ENCODE measurements around the gene CDKL4.
A peak's percentile ranks its signal among the peaks of the same experiment; 100 is the strongest.

The CDKL4 gene
- total RNA-seq: 0 to 1.3 (median 0.11) reads per million in 9 experiments

DNA sequence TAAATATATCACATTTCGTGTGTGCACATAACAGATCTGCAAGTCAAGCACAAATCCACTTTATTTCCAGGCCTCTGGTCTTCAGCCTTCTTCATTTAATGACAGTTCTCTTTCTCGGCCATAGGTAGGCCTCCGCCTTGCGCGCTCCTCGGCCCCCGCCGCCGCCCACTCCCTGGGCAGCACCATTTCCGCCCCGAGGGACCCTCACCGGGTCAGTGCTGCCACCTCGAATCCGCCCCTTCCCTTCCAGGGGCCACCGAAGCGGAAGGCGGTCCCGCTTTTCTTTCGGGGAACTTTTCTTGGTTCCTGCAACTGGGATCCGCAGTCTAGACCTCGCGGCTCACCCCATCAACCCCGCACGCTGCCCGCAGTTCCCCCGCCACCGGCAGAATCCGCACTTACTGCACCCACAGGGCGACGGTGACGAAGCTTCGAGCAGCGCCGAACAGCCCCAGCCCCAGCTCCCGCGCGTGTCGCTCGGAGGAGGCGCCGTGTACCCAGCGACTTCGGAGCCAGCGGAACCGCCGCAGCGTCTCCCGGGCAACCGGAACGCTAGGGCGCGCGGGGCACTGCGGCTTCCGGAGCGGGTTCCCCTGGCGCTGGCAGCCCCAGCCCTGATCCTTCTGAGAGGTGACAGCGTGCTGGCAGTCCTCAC, at the start of gene CDKL4:
CDKL4 (minus strand) TSS at position 502 of the 655 bp plus-strand sequence.
- peak; percentile 77 for ATAC-seq (replicated peaks)
- peak within 1 kb of the TSS; percentile 84 to 87 for H3K4me3 Mint-ChIP-seq
- no peaks in the 10 kb centered on the region for H3K9me3 Mint-ChIP-seq
- peak within 1 kb of the TSS; percentile 74 to 89 for H3K27ac Mint-ChIP-seq
- H3K27me3 Mint-ChIP-seq: no peaks in the 10 kb centered on the region
- peak in 1 of 3 experiments; percentile 35 for DNase-seq
- H3K36me3 Mint-ChIP-seq (ENCODE audit: insufficient read depth): peaks cover 10% of the 10 kb centered on the region
- H3K4me1 Mint-ChIP-seq (ENCODE audit: low read depth in 2 of 2): peaks cover 14 to 16% of the 10 kb centered on the region in 2 donors

- H3K4me1 Mint-ChIP-seq (ENCODE audit: low read depth in 2 of 2): no peaks in the 10 kb centered on the region
- H3K27me3 Mint-ChIP-seq: no peaks in the 10 kb centered on the region
- ATAC-seq (replicated peaks): no peak
- peaks cover 13% of the 10 kb centered on the region for H3K36me3 Mint-ChIP-seq (ENCODE audit: insufficient read depth)
- no peak for DNase-seq
- H3K27ac Mint-ChIP-seq: no peak overlapping the region
- no peak overlapping the region for H3K4me3 Mint-ChIP-seq
- no peaks in the 10 kb centered on the region for H3K9me3 Mint-ChIP-seq
Observed at GRCh38 chr2:39290433-39290832, 46.7 kb upstream of the CDKL4 start.

DNA sequence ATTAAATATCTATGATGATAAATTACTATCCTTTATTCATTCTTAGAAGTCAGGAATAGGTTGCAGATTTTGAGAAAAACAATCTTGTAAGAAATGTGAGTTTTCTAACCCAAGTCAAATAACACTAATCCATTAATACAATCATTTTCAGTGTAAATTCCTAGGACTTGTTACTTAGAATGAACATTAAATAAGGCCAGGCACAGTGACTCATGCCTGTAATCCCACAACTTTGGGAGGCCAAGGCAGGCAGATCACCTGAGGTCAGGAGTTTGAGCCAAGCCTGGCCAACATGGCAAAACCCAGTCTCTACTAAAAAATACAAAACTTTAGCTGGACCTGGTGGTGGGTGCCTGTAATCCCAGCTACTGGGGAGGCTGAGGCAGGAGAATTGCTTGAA, 45.8 kb upstream of the CDKL4 start:
- Mint-ChIP-seq H3K4me3 (no peak overlapping the region), H3K9me3 (no peaks in the 10 kb centered on the region), H3K4me1 (ENCODE audit: low read depth in 2 of 2) (no peaks in the 10 kb centered on the region), H3K27ac (no peak overlapping the region), H3K27me3 (no peaks in the 10 kb centered on the region), H3K36me3 (ENCODE audit: insufficient read depth) (peaks cover 13% of the 10 kb centered on the region)
- DNase-seq (no peak), ATAC-seq (replicated peaks) (no peak)

DNA sequence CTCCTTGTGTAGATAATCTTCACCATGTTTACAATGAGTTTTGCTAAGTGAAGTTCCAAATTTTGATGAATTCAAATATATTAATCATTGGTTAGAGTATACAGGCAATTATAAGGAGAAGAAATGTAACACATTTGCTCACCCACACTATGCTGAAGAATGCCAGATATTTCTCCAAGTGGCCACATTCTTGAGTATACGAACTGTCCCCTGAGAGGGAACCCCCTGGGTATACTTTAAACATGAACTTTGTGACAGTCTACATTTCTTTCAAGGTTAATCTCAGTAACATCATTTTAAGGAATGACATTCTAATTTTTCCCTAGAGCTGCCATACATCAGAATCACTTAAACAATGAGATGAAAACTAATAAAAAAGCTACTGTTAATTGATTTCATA, 39.8 kb upstream of the CDKL4 start:
- Mint-ChIP-seq H3K4me1 (ENCODE audit: low read depth in 2 of 2) (no peaks in the 10 kb centered on the region), H3K27ac (no peak overlapping the region), H3K4me3 (no peak overlapping the region), H3K27me3 (no peaks in the 10 kb centered on the region), H3K9me3 (no peaks in the 10 kb centered on the region), H3K36me3 (ENCODE audit: insufficient read depth) (no peaks in the 10 kb centered on the region)
- no peak for DNase-seq
- no peak for ATAC-seq (replicated peaks)

DNA sequence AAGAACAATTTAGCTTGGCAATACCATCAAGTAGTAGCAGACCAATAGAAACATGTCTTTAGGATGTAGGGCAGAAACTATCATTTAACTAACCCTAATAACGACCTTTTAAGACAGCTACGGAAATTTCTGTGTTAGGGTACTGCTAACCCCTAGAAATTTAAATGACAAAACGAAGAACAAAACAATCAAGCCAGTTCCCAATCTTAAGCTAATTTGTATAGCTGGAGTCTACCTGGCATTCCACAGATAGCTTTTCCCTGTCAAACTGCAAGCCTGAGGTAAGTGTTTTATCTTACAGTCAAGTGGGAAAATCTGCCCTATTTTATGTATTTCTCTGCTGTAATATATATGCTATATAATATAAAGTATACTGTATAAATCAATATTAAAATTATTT, 37.6 kb upstream of the CDKL4 start:
- H3K9me3 Mint-ChIP-seq: no peaks in the 10 kb centered on the region
- H3K27ac Mint-ChIP-seq: no peak overlapping the region
- DNase-seq (no peak), ATAC-seq (replicated peaks) (no peak)
- no peaks in the 10 kb centered on the region for H3K27me3 Mint-ChIP-seq
- no peaks in the 10 kb centered on the region for H3K4me1 Mint-ChIP-seq (ENCODE audit: low read depth in 2 of 2)
- H3K36me3 Mint-ChIP-seq (ENCODE audit: insufficient read depth): peaks cover 7% of the 10 kb centered on the region
- H3K4me3 Mint-ChIP-seq: no peak overlapping the region

DNA sequence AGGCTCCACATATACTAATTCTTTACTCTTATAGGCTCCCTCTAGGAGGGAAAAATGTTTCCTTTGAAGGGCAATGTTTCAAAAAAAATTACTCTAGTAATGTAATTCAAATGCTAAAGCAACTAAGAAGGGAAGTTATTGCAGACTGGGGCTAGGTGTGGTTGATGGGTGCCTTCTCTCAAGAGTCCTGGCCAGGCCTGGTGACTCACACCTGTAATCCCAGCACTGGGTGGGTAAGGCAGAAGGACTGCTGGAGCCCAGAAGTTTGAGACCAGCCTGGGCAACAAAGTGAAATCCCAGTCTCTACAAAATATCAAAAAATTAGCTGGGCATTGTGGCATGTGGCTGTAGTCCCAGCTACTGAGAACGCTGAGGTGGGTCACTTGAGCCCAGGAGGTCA, 31.2 kb upstream of the CDKL4 start:
- H3K4me3 Mint-ChIP-seq: no peak overlapping the region

DNA sequence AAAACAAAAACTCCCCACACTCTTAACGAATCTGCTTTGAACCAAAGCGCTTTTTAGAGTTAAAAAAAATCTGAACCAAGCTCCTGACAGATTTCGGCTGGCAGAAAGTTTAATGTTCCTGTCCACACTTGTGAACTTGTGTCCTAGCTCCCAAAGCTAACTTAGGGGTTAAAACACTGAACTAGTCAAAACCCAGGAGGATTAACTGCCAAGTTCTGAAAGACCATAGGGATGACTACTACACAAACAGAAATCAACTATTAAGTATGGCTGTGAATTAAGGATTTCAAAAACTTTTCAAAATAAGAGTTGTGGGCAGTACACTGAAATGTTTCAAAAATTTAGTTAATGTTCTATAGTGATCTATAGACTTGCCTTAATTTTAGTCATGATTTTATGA, 26.2 kb upstream of the CDKL4 start:
- Mint-ChIP-seq H3K27ac (no peak overlapping the region), H3K36me3 (ENCODE audit: insufficient read depth) (peaks cover 3% of the 10 kb centered on the region), H3K27me3 (no peaks in the 10 kb centered on the region), H3K4me1 (ENCODE audit: low read depth in 2 of 2) (peaks cover 14 to 15% of the 10 kb centered on the region in 2 donors), H3K4me3 (no peak overlapping the region), H3K9me3 (no peaks in the 10 kb centered on the region)
- ATAC-seq (replicated peaks) (no peak), DNase-seq (no peak)

More for the DNA sequence above, 31.2 kb upstream of the CDKL4 start:
- Mint-ChIP-seq H3K27me3 (no peaks in the 10 kb centered on the region), H3K9me3 (no peaks in the 10 kb centered on the region), H3K4me1 (ENCODE audit: low read depth in 2 of 2) (no peaks in the 10 kb centered on the region), H3K36me3 (ENCODE audit: insufficient read depth) (peaks cover 10% of the 10 kb centered on the region), H3K27ac (no peak overlapping the region)
- DNase-seq (no peak), ATAC-seq (replicated peaks) (no peak)

DNA sequence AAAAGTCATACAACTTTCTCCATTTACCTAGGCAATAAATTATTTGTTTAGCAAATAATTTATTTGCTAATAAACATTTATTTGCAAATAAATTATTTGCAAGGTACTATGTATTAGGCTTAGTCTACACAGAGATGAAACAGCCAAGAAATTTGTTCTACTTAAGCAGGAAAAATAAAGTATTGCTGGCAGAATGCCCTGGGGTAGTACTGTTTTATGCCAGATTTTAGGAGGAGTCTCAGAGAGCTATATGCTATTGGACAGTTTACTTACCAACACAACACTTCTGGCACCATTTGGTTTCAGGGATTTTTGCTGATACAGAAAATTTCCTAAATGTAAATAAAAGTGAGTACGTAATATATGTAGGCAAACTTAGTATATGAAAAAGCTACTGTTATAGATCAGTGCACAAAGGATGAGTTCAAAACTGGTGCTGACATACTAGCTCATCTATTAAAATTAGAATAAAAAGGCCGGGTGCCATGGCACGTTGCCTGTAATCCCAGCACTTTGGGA, 23.2 kb upstream of the CDKL4 start:
- DNase-seq (no peak), ATAC-seq (replicated peaks) (no peak)
- Mint-ChIP-seq H3K4me3 (no peak overlapping the region), H3K9me3 (no peaks in the 10 kb centered on the region), H3K36me3 (ENCODE audit: insufficient read depth) (peaks cover 6% of the 10 kb centered on the region), H3K27me3 (no peaks in the 10 kb centered on the region), H3K27ac (peak overlapping the region in 1 of 2 donors; percentile 62), H3K4me1 (ENCODE audit: low read depth in 2 of 2) (peaks cover 19 to 31% of the 10 kb centered on the region in 2 donors)

GRCh38 chr2:39266139-39266805, 22.5 kb upstream of the CDKL4 start:
- ATAC-seq (replicated peaks): peak; percentile 73
- DNase-seq: peak in 1 of 3 experiments; percentile 7
- no peaks in the 10 kb centered on the region for H3K27me3 Mint-ChIP-seq
- H3K4me3 Mint-ChIP-seq: peak overlapping the region; percentile 1 to 20
- H3K36me3 Mint-ChIP-seq (ENCODE audit: insufficient read depth): peaks cover 6% of the 10 kb centered on the region
- H3K27ac Mint-ChIP-seq: peak overlapping the region; percentile 47 to 62
- peaks cover 19 to 31% of the 10 kb centered on the region in 2 donors for H3K4me1 Mint-ChIP-seq (ENCODE audit: low read depth in 2 of 2)
- no peaks in the 10 kb centered on the region for H3K9me3 Mint-ChIP-seq

DNA sequence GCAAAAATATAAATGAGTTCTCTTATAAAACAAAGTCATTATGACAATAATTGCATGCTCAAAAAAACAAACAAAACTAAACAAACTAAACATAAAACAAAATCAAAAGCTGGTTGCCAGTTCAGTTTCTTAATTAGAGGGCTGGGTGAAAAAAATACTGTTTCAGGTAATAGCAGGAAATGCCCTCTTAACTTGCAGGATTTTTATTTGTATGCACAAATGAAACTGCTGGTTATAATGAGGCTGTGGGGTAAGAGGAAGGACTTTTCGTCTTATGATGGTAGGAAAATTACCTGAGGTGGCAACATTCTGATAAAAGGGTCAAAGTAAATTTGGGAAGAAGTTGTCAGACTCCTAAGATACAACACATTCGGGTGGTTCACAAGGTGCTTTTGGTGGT, 21.5 kb upstream of the CDKL4 start:
- peak overlapping the region; percentile 47 to 62 for H3K27ac Mint-ChIP-seq

DNA sequence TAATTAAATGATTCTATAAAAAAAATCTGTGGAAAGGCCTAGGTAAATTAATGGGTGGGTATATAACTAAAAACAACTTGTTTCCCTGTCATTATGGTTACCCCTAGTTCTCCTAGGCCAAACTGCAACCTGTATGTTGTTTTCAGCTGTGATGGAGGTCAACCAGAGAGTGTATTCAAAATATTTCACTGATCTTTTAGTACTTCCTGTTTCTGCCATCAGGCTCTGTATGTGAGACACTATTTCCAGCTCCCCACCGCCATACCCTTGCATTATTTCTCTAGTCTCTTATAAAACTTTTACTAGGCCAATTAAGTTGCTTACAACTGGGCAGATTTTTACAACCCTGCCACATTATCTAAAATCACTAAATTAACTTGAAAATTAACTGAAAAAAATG, 21.0 kb upstream of the CDKL4 start:
- Mint-ChIP-seq H3K9me3 (no peaks in the 10 kb centered on the region), H3K27me3 (no peaks in the 10 kb centered on the region), H3K4me3 (peak overlapping the region in 1 of 2 donors; percentile 65), H3K4me1 (ENCODE audit: low read depth in 2 of 2) (peaks cover 19 to 31% of the 10 kb centered on the region in 2 donors), H3K27ac (peak overlapping the region; percentile 47 to 62), H3K36me3 (ENCODE audit: insufficient read depth) (peaks cover 8% of the 10 kb centered on the region)
- DNase-seq (no peak), ATAC-seq (replicated peaks) (peak; percentile 40)

More for the DNA sequence above, 21.5 kb upstream of the CDKL4 start:
- no peak for ATAC-seq (replicated peaks)
- Mint-ChIP-seq H3K4me3 (peak overlapping the region in 1 of 2 donors; percentile 65), H3K36me3 (ENCODE audit: insufficient read depth) (peaks cover 8% of the 10 kb centered on the region), H3K9me3 (no peaks in the 10 kb centered on the region), H3K4me1 (ENCODE audit: low read depth in 2 of 2) (peaks cover 19 to 31% of the 10 kb centered on the region in 2 donors), H3K27me3 (no peaks in the 10 kb centered on the region)
- no peak for DNase-seq

- no peak for ATAC-seq (replicated peaks)
- Mint-ChIP-seq H3K27me3 (no peaks in the 10 kb centered on the region), H3K4me3 (no peak overlapping the region), H3K36me3 (ENCODE audit: insufficient read depth) (peaks cover 12% of the 10 kb centered on the region), H3K27ac (no peak overlapping the region), H3K4me1 (ENCODE audit: low read depth in 2 of 2) (peaks cover 6 to 18% of the 10 kb centered on the region in 2 donors), H3K9me3 (no peaks in the 10 kb centered on the region)
- no peak for DNase-seq
Observed at GRCh38 chr2:39260087-39260486, 16.3 kb upstream of the CDKL4 start.

DNA sequence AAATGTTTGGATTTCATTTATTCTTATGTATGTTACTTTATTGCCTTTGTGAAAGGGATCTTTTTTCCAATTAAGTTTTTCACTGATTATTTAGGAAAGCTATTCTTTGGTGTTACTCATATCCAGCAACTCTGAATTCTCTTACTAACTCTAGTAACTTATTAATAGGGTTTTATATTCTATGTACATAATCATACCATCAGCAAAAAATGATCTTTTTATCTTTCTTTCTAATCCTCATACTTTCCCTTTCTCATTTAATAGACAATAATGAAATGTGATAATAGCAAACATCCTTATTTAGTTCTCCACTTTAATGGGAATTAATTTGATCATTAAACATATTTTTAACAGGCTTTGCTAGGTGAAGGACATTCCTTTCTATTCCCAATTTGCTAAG, 12.3 kb upstream of the CDKL4 start:
- H3K36me3 Mint-ChIP-seq (ENCODE audit: insufficient read depth): peaks cover 6% of the 10 kb centered on the region

More for the DNA sequence above, 12.3 kb upstream of the CDKL4 start:
- Mint-ChIP-seq H3K27me3 (no peaks in the 10 kb centered on the region), H3K9me3 (no peaks in the 10 kb centered on the region), H3K27ac (no peak overlapping the region), H3K4me1 (ENCODE audit: low read depth in 2 of 2) (no peaks in the 10 kb centered on the region), H3K4me3 (no peak overlapping the region)
- ATAC-seq (replicated peaks) (no peak), DNase-seq (no peak)

Measured in effector memory CD8-positive, alpha-beta T cell (primary cell).